ENCODE measurements around the gene ZMIZ1.

DNA sequence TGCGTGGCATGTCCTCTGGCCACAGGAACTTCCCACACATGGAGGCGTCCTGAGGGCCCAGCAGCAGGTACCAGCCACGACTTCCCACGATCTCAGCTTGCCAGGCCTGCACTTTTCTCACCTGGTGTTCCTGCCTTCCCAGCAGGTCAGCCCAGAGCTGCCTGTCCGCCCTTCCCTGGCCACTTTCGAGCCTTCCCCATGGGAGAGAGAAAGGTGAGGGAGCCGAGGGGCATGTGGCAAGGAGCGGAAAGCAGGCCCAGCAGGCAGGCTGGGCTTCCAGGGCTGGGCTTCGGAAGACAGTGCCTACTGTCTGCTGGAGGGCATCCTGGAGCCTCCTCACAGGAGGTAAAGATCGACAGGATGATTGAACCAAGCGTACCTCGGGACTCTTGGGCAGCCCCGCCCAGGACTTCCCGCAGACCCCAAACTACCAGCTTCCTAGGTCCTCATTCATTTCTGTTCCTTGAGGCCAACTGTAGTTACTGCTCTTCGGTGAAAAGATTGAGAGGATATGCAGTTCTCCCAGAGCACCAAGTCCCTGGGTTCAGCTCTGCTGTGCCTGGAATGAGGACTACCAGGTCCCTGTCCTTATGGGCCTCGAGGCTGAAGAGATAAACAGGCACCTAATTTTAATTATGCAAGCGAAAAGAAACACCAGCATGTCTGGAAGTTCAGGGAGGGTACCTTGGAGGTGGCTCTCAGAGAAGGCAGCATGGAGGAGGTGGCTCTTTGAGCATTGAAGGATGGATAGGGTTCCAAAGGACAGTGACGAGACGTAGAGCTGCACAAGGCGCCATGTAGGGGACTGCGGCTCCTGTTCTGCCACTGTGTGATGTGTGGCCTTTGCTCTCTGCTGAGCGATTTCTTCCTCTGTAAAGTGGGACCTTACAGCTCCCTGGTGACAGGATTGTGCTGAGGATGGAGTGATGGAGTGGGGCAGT is 87.8 kb downstream of the ZMIZ1 start:
- TF ChIP-seq EZH2phosphoT487 (IDR thresholded peaks at IDR 0.05; ENCODE audit: unreplicated experiment): no peak
- TF ChIP-seq, protein P1, sequence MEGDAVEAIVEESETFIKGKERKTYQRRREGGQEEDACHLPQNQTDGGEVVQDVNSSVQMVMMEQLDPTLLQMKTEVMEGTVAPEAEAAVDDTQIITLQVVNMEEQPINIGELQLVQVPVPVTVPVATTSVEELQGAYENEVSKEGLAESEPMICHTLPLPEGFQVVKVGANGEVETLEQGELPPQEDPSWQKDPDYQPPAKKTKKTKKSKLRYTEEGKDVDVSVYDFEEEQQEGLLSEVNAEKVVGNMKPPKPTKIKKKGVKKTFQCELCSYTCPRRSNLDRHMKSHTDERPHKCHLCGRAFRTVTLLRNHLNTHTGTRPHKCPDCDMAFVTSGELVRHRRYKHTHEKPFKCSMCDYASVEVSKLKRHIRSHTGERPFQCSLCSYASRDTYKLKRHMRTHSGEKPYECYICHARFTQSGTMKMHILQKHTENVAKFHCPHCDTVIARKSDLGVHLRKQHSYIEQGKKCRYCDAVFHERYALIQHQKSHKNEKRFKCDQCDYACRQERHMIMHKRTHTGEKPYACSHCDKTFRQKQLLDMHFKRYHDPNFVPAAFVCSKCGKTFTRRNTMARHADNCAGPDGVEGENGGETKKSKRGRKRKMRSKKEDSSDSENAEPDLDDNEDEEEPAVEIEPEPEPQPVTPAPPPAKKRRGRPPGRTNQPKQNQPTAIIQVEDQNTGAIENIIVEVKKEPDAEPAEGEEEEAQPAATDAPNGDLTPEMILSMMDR (conservative IDR thresholded peaks at IDR 0.05; ENCODE audit: low read depth in 2 of 2): no peak
- TF ChIP-seq CREB1 (CRISPR knock-in tag; IDR thresholded peaks at IDR 0.05; ENCODE audit: low read depth): no peak

Data from GM23338 (cell line).